ENCODE results near the gene ALDOC.
"Not testable (repeated sequence)": the region's sequence is repeated elsewhere in the genome, so short reads cannot be mapped to it uniquely, and the experiment has no call there.

The ALDOC gene

DNA sequence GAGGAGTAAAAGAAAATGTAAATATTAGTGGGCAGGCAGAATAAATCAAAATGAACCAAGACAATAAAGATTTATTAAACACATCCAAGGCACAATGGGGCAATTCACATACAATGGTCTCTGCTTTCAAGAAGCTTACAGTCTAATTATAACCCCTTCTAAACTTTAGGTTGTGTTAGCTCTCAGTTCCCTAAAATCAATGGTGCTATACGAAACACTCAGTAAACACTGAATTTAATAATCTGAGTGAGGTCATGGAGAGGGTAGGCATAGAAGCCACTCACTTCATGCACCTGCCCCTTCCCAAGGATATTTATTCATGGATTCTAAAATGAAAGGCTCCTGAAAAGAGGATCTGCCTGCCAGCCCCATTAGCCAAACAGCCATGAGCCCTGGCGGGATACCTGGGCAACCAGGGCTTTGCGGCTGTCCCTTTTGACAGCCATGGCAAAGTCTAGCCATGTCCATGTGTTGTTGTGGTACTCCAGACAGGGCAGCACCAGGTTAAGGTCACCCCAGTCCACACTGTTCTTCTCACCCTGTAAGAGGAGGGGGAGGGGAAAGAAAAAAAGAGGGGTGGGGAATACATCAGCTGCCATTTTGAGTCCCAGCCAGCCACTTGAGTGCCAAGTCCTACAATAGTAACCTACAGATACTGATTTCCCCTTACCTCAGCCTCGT lies 38.7 kb upstream of the ALDOC start:
- TF ChIP-seq, protein P1, sequence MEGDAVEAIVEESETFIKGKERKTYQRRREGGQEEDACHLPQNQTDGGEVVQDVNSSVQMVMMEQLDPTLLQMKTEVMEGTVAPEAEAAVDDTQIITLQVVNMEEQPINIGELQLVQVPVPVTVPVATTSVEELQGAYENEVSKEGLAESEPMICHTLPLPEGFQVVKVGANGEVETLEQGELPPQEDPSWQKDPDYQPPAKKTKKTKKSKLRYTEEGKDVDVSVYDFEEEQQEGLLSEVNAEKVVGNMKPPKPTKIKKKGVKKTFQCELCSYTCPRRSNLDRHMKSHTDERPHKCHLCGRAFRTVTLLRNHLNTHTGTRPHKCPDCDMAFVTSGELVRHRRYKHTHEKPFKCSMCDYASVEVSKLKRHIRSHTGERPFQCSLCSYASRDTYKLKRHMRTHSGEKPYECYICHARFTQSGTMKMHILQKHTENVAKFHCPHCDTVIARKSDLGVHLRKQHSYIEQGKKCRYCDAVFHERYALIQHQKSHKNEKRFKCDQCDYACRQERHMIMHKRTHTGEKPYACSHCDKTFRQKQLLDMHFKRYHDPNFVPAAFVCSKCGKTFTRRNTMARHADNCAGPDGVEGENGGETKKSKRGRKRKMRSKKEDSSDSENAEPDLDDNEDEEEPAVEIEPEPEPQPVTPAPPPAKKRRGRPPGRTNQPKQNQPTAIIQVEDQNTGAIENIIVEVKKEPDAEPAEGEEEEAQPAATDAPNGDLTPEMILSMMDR (IDR thresholded peaks at IDR 0.05), result no peak
- peak; percentile 57 for DNase-seq (ENCODE audit: low spot score)
- no peak overlapping the region for H3K4me3 ChIP-seq
- H3K27ac ChIP-seq, result no peak overlapping the region

DNA sequence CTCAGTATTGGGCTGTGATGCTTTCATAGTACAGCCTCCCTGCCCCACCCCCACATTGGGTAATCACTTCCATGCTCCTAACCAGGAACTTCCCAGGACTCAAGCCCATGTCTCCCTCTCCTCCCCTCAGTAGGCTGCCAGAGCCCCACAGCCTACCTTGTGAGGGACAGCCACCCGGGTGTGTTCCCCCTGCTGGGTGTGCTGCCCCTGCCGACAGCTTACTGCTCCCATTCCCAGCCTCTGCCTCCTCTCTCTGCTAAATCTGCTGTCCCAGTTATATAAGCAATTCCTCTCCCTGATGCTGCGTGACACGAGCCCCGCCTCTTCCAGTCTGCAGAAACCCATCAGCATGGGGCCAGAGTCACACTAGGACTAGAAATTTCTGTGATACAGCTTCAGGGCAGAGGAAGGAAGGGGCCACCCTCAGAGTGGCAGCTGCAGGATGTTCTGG lies 37.3 kb upstream of the ALDOC start, which contains the start of gene RSKR:
Gene RSKR, minus strand, starts transcription at position 255 of the 451 bp plus-strand sequence. Its CDS starts 24 bp downstream, at position 231.
- TF ChIP-seq, protein P1 (IDR thresholded peaks at IDR 0.05), result no peak
- no peak within 1 kb of the TSS for H3K4me3 ChIP-seq
- DNase-seq (ENCODE audit: low spot score), result peak; percentile 66
- no peak within 1 kb of the TSS for H3K27ac ChIP-seq

DNA sequence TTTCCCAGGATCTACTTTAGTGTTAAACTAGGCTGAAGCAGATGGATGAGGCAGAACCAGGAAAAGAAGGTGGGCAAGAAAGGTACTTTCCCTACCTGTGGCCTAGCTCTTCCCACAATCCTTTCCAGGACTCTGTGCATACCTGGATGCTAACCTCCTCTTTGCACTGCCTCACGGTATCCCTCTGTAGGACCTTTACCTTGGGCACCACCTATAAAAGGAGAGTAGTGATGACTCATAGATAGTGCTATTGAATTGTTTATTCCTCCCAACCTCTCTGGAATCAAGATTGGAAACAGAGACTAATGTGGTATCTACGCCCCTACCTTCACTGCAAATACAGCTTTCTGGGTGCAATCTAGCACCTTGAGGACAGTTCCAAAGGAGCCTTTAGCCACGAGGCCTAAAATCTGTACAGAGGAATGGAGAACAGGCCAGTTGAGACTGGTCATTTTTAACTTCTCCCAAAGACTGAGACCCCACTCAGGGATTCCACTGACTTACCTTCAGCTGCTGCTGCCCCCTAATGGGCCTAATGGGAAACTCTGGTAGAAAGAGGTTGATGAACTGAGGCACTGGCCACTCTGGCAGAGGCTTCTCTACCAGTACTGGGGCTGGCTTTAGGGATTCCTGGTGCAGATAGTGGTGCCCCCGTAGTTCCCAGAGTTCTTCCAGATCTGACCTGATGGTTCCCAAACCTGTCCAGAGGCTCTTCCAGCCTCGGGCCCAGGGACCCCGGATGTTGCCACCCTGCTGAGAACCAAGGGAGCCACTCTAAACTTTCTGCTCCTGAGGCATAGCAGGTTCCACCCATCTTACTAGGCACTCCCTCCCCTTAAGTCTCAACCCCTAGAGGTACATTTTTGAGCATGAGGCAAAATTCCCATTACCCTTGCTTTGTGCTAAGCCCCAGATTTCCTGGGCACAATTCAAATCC lies 36.5 kb upstream of the ALDOC start:
- peak; percentile 60 for DNase-seq (ENCODE audit: low spot score)
- TF ChIP-seq, protein P1 (IDR thresholded peaks at IDR 0.05), result peak; percentile 29
- Histone ChIP-seq H3K4me3 (no peak overlapping the region), H3K27ac (no peak overlapping the region)

DNA sequence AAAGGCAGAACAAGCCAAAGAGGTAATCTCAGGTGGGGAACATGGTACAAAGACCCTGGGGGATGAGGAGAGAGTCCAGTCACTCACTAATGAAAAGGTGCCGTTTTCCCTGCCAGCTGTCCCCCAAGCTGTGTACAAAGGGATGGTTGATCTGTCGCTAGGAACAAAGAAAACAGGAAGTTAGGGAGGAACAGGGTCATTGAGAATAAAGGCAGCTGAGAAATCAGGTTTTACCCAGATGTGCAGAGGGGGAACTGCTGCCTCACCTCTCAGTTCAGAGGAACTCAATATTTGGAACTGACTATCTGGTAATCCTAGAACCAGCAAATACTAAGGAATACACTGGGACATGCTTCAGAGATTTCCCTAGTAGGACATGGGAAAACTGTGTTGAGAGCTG lies 35.8 kb upstream of the ALDOC start:
- Histone ChIP-seq H3K27ac (no peak overlapping the region), H3K4me3 (no peak overlapping the region)
- TF ChIP-seq, protein P1 (IDR thresholded peaks at IDR 0.05), result no peak
- no peak for DNase-seq (ENCODE audit: low spot score)

DNA sequence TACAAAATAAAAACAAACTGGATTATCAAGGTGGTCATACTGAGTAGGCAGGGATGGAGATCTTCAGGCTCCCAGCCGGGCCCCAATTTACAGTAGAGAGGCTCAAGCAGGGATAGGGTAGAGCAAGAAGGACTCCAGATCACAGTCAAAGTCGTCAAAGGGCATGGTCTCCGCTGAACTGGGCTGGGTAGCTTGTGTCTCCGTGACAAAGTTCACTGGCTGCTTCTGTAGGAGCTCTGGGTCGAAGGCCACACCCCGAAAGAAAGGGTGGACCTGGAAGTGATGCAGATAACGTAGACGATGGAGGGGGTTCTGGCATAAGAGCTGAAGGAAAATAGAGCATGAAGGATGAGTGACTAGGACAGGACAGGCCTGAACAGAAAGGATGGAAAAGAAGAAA lies 33.7 kb upstream of the ALDOC start:
- DNase-seq (ENCODE audit: low spot score), result peak; percentile 36
- H3K4me3 ChIP-seq, result no peak overlapping the region
- TF ChIP-seq, protein P1 (IDR thresholded peaks at IDR 0.05), result no peak
- no peak overlapping the region for H3K27ac ChIP-seq

DNA sequence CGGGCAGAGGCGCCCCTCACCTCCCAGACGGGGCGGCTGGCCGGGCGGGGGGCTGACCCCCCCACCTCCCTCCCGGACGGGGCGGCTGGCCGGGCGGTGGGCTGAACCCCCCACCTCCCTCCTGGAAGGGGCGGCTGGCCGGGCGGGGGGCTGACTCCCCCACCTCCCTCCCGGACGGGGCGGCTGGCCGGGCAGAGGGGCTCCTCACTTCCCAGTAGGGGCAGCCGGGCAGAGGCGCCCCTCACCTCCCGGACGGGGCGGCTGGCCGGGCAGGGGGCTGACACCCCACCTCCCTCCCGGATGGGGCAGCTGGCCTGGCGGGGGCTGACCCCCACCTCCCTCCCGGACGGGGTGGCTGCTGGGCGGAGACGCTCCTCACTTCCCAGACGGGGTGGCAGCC lies 27.3 kb upstream of the ALDOC start:
- DNase-seq (ENCODE audit: low spot score); H3K4me3 ChIP-seq; H3K27ac ChIP-seq: not testable (repeated sequence)

DNA sequence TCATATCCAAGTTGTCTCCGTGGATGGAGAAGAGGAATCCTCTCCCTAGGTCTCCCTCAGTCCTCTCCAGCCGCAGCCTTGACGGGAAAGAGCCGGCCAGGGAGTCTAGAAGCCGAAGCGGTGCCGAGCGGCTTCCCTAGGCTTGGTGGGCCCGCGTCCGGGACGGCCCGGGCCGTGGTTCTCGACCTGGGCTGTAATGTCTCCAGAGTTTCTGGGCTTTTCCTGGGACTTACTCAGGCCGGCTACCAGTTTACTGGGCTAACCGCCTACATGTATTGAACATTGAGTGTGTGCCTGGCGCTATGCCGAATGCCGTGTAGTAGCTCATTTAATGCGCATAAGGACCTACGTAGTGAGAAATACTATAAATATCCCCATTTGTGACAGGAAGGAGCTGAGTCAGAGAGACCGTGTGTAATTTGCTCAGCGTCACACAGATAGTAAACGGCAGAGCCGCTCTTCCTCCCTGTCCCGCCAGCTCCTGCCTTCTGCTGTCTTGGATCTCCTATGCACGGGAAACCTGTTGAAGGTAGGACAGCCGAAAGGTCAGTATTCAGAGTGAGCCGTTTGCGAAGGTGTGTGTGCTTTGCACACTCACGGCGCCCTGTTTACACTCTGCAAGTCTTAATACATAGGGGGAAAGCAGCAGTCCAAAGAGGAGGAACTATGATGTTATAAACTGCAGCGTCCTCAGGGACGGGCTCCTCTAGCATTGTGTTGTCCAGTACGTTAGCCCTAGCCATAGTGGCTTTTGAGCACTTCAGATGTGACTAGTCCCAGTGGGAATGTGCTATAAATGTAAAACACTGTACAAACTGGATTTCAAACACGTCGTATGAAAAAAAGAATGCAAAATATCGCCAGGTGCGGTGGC lies 22.9 kb upstream of the ALDOC start:
- DNase-seq (ENCODE audit: low spot score), result peak; percentile 85
- TF ChIP-seq, protein P1 (IDR thresholded peaks at IDR 0.05), result no peak
- Histone ChIP-seq H3K27ac (peak overlapping the region; percentile 90 to 92), H3K4me3 (peak overlapping the region; percentile 73)

Data from coronary artery (tissue), 2 donors.